ENCODE results near the gene OR10H2. TPM values are rescaled to one million over a fixed set of nuclear protein-coding genes. Genes with fewer than 3 reads are reported as not detected.

Gene OR10H2
- polyA plus RNA-seq, 1 donor from 2014 or later: not detected

Other genes starting within 250 kb of the OR10H2 start
- gene PGLYRP2, start 248.5 kb upstream of the OR10H2 start, polyA plus RNA-seq: not detected in 2 replicates
- gene CYP4F22, start 219.5 kb upstream of the OR10H2 start, polyA plus RNA-seq: not detected in 2 replicates
- not detected in 2 replicates for gene CYP4F8, start 112.8 kb upstream of the OR10H2 start, polyA plus RNA-seq
- gene CYP4F3, start 87.1 kb upstream of the OR10H2 start, polyA plus RNA-seq: not detected in 2 replicates
- not detected in 2 replicates for gene CYP4F12, start 54.9 kb upstream of the OR10H2 start, polyA plus RNA-seq
- not detected in 2 replicates for gene OR10H3, start 10.0 kb downstream of the OR10H2 start, polyA plus RNA-seq
- gene OR10H5, start 59.6 kb downstream of the OR10H2 start, polyA plus RNA-seq: not detected in 2 replicates
- not detected in 2 replicates for gene OR10H1, start 87.6 kb downstream of the OR10H2 start, polyA plus RNA-seq
- gene CYP4F2, start 170.1 kb downstream of the OR10H2 start, polyA plus RNA-seq: 0.36 TPM in 1 of 2 replicates, not detected in the other
- not detected in 2 replicates for gene CYP4F11, start 206.5 kb downstream of the OR10H2 start, polyA plus RNA-seq
- gene OR10H4, start 221.0 kb downstream of the OR10H2 start, polyA plus RNA-seq: not detected in 2 replicates

All from neural cell (in vitro differentiated cells).